HCT116 (cell line): ENCODE data around the gene VSTM2B. TPM values are rescaled to one million over a fixed set of nuclear protein-coding genes. Genes with fewer than 3 reads are reported as not detected.

Source experiments
- ATAC-seq: fragments of 200-7000 bp; cut with Tn5 transposase; 2 replicates; pipeline ENCODE4 v1.9.1; 2020; ENCODE audit warnings: mild to moderate bottlenecking, moderate library complexity
- BruUV-seq: library from RNA; stranded (reverse); fragments of 400-500 nt; replicated peaks from 2 replicates; lab custom pipeline; 2021; lab: Mats Ljungman, UMichigan
- CTCF ChIA-PET: fragments of 300-600 bp; sonication (Branson Sonifier 250); formaldehyde crosslinking; loops from one replicate; lab custom pipeline; 2021; ENCODE audit warnings: antibody characterized with exemption; lab: Charles Lee
- POLR2A ChIA-PET: fragments of 300-600, 350-600 bp; sonication (Branson Sonifier 250); formaldehyde crosslinking; loops from one replicate; lab custom pipeline; 2021; ENCODE audit warnings: antibody characterized with exemption; lab: Charles Lee
- RAD21 ChIA-PET, 2 experiments: fragments of 300-600 bp; sonication (Branson Sonifier 250); formaldehyde crosslinking; loops; one replicate each; lab custom pipeline; 2023; ENCODE audit warnings: low total read pairs in 2 of 2; ENCODE audit not compliant: uncharacterized antibody in 2 of 2, unreplicated experiment in 2 of 2, low non-redundant PET in 1 of 2; lab: Charles Lee
- DNase-seq: peaks from one replicate; pipeline ENCODE4 v3.0.0-alpha.2; 2010; ENCODE audit warnings: low read depth, low spot score
- H2AFZ ChIP-seq: fragments of 200-600 bp; shearing (Covaris generic), sonication (generic); 2 replicates; pipeline ENCODE4 v1.6.1; 2017; ENCODE audit warnings: low read depth, mixed run types, mixed read lengths, antibody characterized with exemption, low read length; ENCODE audit not compliant: poor library complexity, severe bottlenecking
- H3K27ac ChIP-seq: 2 replicates; pipeline ENCODE4 v1.5.1; 2012; ENCODE audit warnings: low read depth, low read length
- H3K27me3 ChIP-seq: fragments of 200-600 bp; sonication (generic); 2 replicates; pipeline ENCODE4 v1.6.1; 2016; ENCODE audit warnings: mixed run types, low read length, mixed read lengths; ENCODE audit not compliant: insufficient read depth
- H3K36me3 ChIP-seq, 2 experiments: fragments of 200-500 bp in 1 of 2; fragments of 200-600 bp in 1 of 2; sonication (Bioruptor generic) in 1 of 2; sonication (generic) in 1 of 2; 2 replicates each; pipeline versions ENCODE4 v1.5.1 to v1.6.1; 2014 to 2016; ENCODE audit warnings: low read length in 2 of 2, inconsistent platforms in 1 of 2, mixed read lengths in 1 of 2, mixed run types in 1 of 2; ENCODE audit not compliant: insufficient read depth in 2 of 2, control insufficient read depth in 1 of 2
- H3K4me1 ChIP-seq, 2 experiments: fragments of 200-600 bp in 1 of 2; sonication (generic) in 1 of 2; 2 replicates each; pipeline versions ENCODE4 v1.5.1 to v1.6.1; 2012 to 2017; ENCODE audit warnings: low read length in 2 of 2, inconsistent platforms in 1 of 2, mild to moderate bottlenecking in 1 of 2, mixed read lengths in 1 of 2, mixed run types in 1 of 2, moderate library complexity in 1 of 2; ENCODE audit not compliant: insufficient read depth in 2 of 2, control insufficient read depth in 1 of 2
- H3K4me2 ChIP-seq: fragments of 200-600 bp; sonication (generic); 2 replicates; pipeline ENCODE4 v1.6.1; 2017; ENCODE audit warnings: mixed run types, low read length, mixed read lengths
- H3K4me3 ChIP-seq, 2 experiments: fragments of 200-600 bp in 1 of 2; sonication (generic) in 1 of 2; replicated peaks in 1 of 2; 2 replicates each; pipeline ENCODE4 v1.5.1; 2011 to 2016; ENCODE audit warnings: low read length in 2 of 2, control low read depth in 1 of 2, low read depth in 1 of 2, mild to moderate bottlenecking in 1 of 2, mixed read lengths in 1 of 2, mixed run types in 1 of 2
- H3K79me2 ChIP-seq: fragments of 200-600 bp; sonication (generic); 2 replicates; pipeline ENCODE4 v1.6.1; 2017; ENCODE audit warnings: mild to moderate bottlenecking, mixed run types, low read length, moderate library complexity, mixed read lengths; ENCODE audit not compliant: insufficient read depth
- H3K9ac ChIP-seq: fragments of 200-600 bp; sonication (generic); 2 replicates; pipeline ENCODE4 v1.6.1; 2016; ENCODE audit warnings: low read length, mixed read lengths
- H3K9me2 ChIP-seq: fragments of 200-600 bp; sonication (generic), shearing (Covaris generic); 2 replicates; pipeline ENCODE4 v1.6.1; 2017; ENCODE audit warnings: mixed run types, mild to moderate bottlenecking, moderate library complexity; ENCODE audit not compliant: insufficient read depth
- H3K9me3 ChIP-seq, 2 experiments: fragments of 200-500 bp in 1 of 2; fragments of 200-600 bp in 1 of 2; sonication (Bioruptor generic) in 1 of 2; sonication (generic) in 1 of 2; 2 replicates each; pipeline ENCODE4 v1.6.1; 2014 to 2017; ENCODE audit warnings: low read length in 2 of 2, mixed read lengths in 2 of 2, inconsistent platforms in 1 of 2, low read depth in 1 of 2, mild to moderate bottlenecking in 1 of 2, mixed run types in 1 of 2, moderate library complexity in 1 of 2; ENCODE audit not compliant: control insufficient read depth in 1 of 2, insufficient read depth in 1 of 2
- H4K20me1 ChIP-seq: fragments of 200-600 bp; sonication (generic), shearing (Covaris generic); 2 replicates; pipeline ENCODE4 v1.6.1; 2017; ENCODE audit warnings: mixed run types, mild to moderate bottlenecking, moderate library complexity; ENCODE audit not compliant: insufficient read depth
- CBX3 ChIP-seq: IDR thresholded peaks from 2 replicates; pipeline ENCODE4 v1.6.1; 2012; ENCODE audit warnings: low read depth
- EGR1 ChIP-seq: IDR thresholded peaks from 2 replicates; pipeline ENCODE4 v1.6.1; 2012; ENCODE audit warnings: low read depth
- ELF1 ChIP-seq: IDR thresholded peaks from 2 replicates; pipeline ENCODE4 v1.6.1; 2012; ENCODE audit warnings: low read depth, borderline replicate concordance
- EZH2 ChIP-seq: fragments of 200-600 bp; sonication (generic); IDR thresholded peaks from 2 replicates; pipeline ENCODE4 v1.6.1; 2017; ENCODE audit warnings: antibody characterized with exemption, mixed run types
- FOSL1 ChIP-seq: IDR thresholded peaks from 2 replicates; pipeline ENCODE4 v1.6.1; 2012; ENCODE audit warnings: low read depth
- JUND ChIP-seq: IDR thresholded peaks from 2 replicates; pipeline ENCODE4 v1.6.1; 2012
- POLR2A ChIP-seq: IDR thresholded peaks from 2 replicates; pipeline ENCODE4 v1.7.0; 2011; ENCODE audit warnings: borderline replicate concordance; ENCODE audit not compliant: insufficient read depth, insufficient read length; ENCODE audit errors: extremely low read depth
- RAD21 ChIP-seq: IDR thresholded peaks from 2 replicates; pipeline ENCODE4 v1.6.1; 2012; ENCODE audit warnings: low read depth, mild to moderate bottlenecking
- SIN3A ChIP-seq: IDR thresholded peaks from 2 replicates; pipeline ENCODE4 v1.6.1; 2012; ENCODE audit warnings: low read depth
- SP1 ChIP-seq: IDR thresholded peaks from 2 replicates; pipeline ENCODE4 v1.6.1; 2012; ENCODE audit warnings: low read depth
- SRF ChIP-seq: IDR thresholded peaks from 2 replicates; pipeline ENCODE4 v1.6.1; 2012; ENCODE audit warnings: low read depth
- TCF7L2 ChIP-seq: IDR thresholded peaks from 2 replicates; pipeline ENCODE4 v1.7.0; 2011; ENCODE audit warnings: borderline replicate concordance, inconsistent platforms; ENCODE audit not compliant: insufficient read depth, insufficient read length; ENCODE audit errors: extremely low read depth
- YY1 ChIP-seq: IDR thresholded peaks from 2 replicates; pipeline ENCODE4 v1.6.1; 2011; ENCODE audit warnings: low read length, low read depth, moderate library complexity, mild to moderate bottlenecking; ENCODE audit not compliant: insufficient replicate concordance; ENCODE audit errors: extremely low read depth
- ZNF274 ChIP-seq: fragments of 200-500 bp; sonication (Bioruptor generic); IDR thresholded peaks from 2 replicates; pipeline ENCODE4 v1.6.1; 2014; ENCODE audit warnings: mild to moderate bottlenecking, low read depth, low read length, inconsistent platforms
- intact Hi-C: fragments of 100-400 bp; cut with micrococcal nuclease; formaldehyde crosslinking; loops from 2 replicates; pipeline ENCODE4 v1.10.0; 2022
- total RNA-seq: library from RNA; stranded (reverse); gene quantifications from one replicate; pipeline ENCODE4 v1.2.1, GENCODE V29; 2021; ENCODE audit not compliant: unreplicated experiment
- TF ChIP-seq, protein P1 (sequence below): IDR thresholded peaks from 2 replicates; pipeline ENCODE4 v1.6.1; 2012; ENCODE audit warnings: low read depth
- TF ChIP-seq, protein P2 (sequence below): IDR thresholded peaks from 2 replicates; pipeline ENCODE4 v1.6.1; 2012

The VSTM2B gene
- total RNA-seq, 1 experiment from 2014 or later = not detected

DNA sequence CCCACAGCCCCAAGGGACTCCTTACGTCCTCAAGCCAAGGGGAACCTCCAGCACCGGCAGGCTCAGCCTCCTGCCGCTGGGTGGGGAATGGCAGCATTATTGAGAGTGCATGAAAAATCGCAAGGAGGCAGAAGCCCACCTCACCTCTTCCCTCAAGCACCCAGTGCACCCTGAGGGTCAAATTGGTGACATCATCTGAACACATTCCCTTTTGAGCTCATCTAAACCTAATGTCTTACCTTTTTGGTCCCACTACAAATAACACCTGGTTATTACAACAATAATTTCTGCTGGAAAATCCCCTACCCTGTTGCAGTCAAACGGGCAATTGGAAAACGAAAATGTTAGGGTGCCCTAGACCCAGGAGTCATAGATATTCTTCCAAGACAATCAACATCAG, 68.1 kb downstream of the VSTM2B start:
- H3K27me3 ChIP-seq = peaks cover 50% of the 10 kb centered on the region
- ChIA-PET CTCF (no interaction called here), POLR2A (no interaction called here)

More for the DNA sequence above, 68.1 kb downstream of the VSTM2B start:
- Histone ChIP-seq H3K9me3 (peaks cover 0 to 4% of the 10 kb centered on the region in 2 experiments; a peak in 1 of 4 replicates), H3K4me2 (no peak overlapping the region), H4K20me1 (no peaks in the 10 kb centered on the region), H3K9ac (no peak overlapping the region), H3K9me2 (no peaks in the 10 kb centered on the region), H3K4me1 (no peaks in the 10 kb centered on the region), H3K79me2 (no peaks in the 10 kb centered on the region), H3K27ac (no peak overlapping the region), H3K4me3 (no peak overlapping the region), H3K36me3 (no peaks in the 10 kb centered on the region), H2AFZ (no peak overlapping the region)
- no peak for TF ChIP-seq EZH2
- no peak for TF ChIP-seq ZNF274
- TF ChIP-seq POLR2A = no peak
- TF ChIP-seq ELF1 = no peak
- TF ChIP-seq, protein P1, sequence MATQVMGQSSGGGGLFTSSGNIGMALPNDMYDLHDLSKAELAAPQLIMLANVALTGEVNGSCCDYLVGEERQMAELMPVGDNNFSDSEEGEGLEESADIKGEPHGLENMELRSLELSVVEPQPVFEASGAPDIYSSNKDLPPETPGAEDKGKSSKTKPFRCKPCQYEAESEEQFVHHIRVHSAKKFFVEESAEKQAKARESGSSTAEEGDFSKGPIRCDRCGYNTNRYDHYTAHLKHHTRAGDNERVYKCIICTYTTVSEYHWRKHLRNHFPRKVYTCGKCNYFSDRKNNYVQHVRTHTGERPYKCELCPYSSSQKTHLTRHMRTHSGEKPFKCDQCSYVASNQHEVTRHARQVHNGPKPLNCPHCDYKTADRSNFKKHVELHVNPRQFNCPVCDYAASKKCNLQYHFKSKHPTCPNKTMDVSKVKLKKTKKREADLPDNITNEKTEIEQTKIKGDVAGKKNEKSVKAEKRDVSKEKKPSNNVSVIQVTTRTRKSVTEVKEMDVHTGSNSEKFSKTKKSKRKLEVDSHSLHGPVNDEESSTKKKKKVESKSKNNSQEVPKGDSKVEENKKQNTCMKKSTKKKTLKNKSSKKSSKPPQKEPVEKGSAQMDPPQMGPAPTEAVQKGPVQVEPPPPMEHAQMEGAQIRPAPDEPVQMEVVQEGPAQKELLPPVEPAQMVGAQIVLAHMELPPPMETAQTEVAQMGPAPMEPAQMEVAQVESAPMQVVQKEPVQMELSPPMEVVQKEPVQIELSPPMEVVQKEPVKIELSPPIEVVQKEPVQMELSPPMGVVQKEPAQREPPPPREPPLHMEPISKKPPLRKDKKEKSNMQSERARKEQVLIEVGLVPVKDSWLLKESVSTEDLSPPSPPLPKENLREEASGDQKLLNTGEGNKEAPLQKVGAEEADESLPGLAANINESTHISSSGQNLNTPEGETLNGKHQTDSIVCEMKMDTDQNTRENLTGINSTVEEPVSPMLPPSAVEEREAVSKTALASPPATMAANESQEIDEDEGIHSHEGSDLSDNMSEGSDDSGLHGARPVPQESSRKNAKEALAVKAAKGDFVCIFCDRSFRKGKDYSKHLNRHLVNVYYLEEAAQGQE = no peak
- no peak for TF ChIP-seq EGR1
- no peak for TF ChIP-seq SIN3A
- TF ChIP-seq CBX3 = no peak
- TF ChIP-seq YY1 = no peak
- TF ChIP-seq, protein P2, sequence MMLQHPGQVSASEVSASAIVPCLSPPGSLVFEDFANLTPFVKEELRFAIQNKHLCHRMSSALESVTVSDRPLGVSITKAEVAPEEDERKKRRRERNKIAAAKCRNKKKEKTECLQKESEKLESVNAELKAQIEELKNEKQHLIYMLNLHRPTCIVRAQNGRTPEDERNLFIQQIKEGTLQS = no peak
- no peak for TF ChIP-seq FOSL1
- no peak for TF ChIP-seq JUND
- TF ChIP-seq SRF = no peak
- TF ChIP-seq TCF7L2 = no peak
- TF ChIP-seq RAD21 = no peak
- no peak for TF ChIP-seq SP1
- DNase-seq (no peak), ATAC-seq (no peak)
- intact Hi-C loops = no loop called here
- no TSS peak for BruUV-seq
- RAD21 ChIA-PET = no interaction called here
